ENCODE measurements around the gene KRTAP4-16.
"Not testable (repeated sequence)": the region's sequence is repeated elsewhere in the genome, so short reads cannot be mapped to it uniquely, and the experiment has no call there.

The KRTAP4-16 gene

DNA sequence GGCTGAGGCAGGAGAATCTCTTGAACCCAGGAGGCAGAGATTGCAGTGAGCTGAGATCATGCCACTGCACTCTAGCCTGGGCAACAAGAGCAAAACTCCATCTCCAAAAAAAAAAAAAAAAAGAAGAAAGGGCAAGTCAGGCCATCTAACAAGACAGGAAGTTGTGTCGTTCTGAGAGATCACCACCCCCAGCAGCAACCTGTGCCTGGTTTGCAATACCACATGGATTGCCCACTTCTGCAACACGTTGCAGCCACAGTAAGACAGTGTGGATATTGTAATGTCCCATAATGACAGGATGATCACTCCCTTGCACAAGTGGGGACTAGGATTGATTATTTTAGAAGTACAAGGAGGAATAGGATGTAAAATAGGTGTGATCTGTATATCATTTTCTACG lies 33.0 kb downstream of the KRTAP4-16 start:
- no peak for DNase-seq

DNA sequence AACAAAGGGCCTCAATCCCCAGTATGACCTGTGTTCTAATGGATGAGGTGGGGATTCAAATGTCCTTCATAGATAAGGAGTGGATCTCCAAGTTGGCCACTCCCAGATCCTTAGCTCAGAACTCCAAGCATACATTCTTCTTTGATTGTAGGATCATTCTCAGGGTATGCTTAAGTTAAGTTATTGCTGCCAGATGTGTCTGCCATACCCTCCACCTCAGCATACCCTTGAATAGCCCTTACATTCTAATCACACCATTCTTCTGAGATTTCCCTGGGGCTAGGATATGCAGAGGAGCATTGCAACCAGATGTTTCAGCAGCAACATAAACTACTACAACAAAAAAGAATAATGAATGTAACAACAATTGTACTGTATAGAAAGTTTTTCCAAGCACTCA lies 34.7 kb downstream of the KRTAP4-16 start:
- no peak for DNase-seq

DNA sequence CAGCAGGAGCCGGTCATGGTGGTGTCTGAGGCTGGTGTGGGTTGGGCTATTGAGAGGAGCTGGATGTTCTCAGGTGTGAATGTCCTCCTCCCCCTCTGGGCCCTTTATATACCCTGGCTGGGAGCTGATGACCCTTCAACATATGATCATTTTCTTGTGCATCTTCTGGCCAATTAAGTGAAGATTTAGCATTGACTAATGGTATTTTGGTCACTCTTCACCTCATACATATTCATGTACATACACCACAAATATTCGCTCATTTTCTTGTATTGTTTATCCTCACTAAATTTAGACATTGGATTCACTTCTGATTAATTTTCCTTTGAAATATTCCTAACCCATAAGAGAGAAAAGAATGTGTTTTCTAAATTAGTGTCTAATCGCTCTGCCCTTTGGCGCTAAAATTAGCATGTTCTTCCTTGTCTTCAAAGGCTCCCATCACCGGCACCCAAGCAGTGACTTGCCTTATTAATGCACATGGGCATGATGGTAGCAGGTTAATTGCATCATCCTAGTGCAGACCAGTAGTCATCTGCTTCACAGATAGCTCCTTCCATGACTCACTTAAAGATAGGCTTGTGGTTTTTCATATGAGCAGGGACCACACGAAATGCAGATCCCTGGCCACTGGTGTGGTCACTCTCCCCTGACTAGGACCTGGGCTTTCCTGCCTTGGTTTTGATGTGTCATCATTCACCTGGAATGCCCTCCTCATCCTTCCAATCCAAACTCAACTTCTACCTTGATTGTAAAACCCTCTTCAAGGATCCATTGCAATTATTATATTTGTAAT lies 36.0 kb downstream of the KRTAP4-16 start, which contains the start of gene KRTAP2-4:
Gene KRTAP2-4, minus strand, starts transcription at position 51 of the 796 bp plus-strand sequence. Its CDS starts 34 bp downstream, at position 17.
- no peak for DNase-seq

DNA sequence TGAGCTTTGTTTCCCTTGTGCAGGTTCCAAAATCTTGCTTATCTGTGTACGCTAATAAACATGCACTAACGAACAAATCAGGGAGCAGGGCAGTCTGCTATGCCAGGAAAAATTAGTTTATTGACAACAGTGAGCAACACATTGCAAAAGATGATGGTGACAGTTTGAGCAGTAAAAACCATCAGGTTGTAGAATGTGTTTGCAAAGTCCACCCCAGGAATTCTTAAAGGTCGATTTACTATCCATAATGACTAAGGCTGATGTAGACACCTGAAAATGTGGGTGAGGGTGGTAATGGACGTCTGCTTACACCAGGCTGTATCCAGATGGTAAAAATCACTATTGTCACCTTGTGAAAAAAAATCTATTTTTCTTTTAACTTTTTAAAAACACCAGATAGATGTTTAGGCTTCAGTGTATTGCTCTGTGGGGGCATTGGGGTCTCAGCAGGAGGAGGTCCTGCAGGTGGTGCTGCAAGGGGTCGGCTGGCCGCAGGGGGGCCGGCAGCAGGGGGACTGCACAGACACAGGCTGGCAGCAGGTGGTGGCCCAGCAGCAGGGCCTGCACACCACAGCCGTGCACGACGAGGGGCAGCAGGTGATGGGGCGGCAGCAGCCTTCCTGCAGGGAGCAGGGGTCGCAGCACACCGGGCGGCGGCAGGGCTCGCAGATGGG lies 36.9 kb downstream of the KRTAP4-16 start:
- DNase-seq: not testable (repeated sequence)

DNA sequence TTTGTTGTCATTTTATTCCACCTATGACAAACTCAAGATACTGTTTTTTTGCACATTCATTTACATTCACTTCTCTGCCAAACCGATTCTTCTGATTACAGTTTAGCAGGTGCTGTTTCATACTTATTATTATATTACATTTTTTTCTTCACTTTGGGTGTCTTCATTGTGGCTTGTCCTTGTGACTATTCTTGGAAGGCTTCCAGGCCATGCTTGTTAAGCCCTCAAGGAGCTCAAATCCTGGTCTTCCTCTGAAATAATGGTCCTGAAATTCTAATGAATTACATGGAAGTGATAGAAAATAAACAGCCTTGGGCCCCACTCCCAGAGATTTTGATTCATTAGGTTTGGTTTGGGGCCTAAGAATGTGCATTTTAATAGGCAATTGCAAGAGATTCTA lies 37.7 kb downstream of the KRTAP4-16 start:
- DNase-seq: no peak

DNA sequence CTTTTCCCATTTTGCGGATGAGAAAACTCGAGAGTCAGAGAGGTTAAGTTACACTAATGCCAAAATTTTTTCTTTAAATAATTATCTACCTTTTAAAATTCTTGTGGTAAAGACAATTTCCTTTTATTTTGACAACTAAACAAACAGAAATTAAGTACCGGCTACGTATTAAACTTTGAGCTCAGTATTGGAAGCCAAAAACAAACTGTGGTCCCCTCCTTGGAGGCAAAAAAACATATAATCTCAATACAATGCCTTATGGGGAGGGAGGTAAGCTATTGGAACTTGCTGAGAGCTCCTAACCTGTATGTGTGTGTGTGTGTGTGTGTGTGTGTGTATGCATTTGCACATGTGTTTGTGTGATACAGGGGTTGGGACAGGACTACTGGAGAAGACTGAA lies 38.6 kb downstream of the KRTAP4-16 start:
- no peak for DNase-seq

DNA sequence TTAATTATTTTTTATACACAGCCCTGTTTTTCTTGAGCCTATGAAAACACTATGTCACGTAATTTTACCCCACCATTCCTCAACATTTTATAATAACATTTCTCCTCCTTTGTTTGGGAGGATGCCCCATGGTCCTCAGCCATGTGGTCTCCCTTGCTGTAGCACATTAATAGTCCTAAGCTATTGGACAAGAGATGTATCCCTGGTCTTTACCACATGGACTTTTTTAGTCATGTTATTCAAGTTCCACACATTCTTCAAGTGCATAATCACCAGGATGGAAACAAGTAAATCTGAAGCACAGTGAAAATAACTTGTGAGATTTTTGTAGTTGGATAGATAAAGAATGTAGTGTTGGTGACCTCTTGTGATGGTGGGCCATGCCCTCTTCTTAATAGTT lies 40.0 kb downstream of the KRTAP4-16 start:
- no peak for DNase-seq

DNA sequence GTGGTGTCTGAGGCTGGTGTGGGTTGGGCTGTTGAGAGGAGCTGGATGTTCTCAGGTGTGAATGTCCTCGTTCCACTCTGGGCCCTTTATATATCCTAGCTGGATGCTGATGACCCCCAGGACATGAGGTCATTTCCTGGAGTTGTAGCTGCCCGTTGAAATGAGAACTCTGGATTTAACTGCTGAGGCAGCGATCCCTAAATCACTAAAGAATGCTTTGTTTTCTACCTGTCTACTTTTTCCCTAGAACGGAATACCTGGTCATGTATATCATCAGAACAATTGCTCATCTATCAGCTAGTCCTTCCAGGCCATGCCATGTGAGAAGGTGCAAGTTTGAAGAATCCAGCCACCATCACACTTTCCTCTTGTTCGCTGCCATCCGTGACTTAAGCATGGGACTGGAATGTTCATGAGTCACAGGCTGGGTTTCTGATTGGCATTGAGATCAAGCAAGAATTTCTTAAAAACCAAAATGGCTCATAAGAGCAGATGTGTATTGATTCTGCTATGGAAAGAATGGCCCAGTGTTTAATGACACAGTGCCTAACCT lies 41.9 kb downstream of the KRTAP4-16 start, which contains the start of gene KRTAP2-3:
Gene KRTAP2-3, minus strand, starts transcription at position 63 of the 553 bp plus-strand sequence. CDS start 64 bp downstream, outside the sequence.
- DNase-seq: no peak

DNA sequence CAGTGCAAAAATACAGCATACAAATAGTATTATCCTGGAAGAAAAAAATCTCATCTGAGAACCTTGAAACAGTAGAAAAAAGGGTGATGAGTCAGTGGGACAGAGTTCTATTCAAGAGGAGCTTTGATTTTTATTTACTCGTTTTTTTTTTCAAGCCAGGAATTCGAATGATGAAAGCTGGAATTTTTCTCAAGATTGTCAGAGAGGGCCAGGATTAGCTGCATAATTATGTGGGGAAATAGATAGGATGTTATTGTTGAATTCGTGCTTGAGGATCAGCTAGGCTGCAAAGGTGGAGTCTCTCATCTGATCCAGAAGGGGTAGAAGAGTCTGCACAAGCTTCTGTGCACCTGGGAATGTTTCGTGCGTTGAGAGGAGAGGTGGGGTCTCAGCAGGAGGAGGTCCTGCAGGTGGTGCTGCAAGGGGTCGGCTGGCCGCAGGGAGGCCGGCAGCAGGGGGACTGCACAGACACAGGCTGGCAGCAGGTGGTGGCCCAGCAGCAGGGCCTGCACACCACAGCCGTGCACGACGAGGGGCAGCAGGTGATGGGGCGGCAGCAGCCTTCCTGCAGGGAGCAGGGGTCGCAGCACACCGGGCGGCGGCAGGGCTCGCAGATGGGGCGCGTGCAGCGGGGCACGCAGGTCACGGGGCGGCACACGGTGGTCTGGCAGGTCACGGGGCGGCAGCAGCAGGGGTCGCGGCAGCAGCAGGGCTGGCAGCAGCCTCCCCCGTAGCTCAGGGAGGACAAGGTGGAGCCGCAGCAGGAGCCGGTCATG lies 42.5 kb downstream of the KRTAP4-16 start:
- not testable (repeated sequence) for DNase-seq

DNA sequence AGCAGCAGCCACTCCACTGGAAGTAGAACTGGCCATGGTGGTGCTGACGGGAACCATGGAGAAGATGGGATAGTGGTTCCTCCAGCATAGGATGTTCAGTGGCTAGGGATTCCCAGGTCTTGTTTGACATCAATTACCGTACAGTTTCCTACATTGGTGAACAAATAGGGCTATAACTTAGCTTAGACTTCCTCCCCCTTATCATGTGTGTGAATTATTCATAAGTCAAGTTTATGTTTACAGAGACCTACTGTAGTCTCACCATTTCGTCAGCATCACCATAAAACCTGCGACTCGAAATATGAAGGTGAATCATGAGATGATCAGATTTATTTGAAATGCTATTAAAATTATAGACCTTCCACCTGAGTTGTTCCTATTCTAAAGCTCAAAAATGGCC lies 43.3 kb downstream of the KRTAP4-16 start:
- DNase-seq: no peak

DNA sequence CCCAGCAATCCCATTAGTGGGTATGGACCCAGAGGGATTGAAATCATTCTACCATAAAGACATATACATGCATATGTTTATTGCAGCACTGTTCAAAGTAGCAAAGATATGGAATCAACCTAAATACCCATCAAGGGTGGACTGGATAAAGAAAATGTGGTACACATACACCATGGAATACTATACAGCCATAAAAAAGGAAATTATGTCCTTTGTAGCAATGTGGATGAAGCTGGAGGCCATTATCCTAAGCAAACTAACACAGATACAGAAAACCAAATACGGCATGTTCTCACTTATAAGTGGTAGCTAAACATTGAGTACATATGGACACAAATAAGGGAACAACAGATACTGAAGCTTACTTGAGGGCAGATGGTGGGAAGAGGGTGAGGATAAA lies 44.5 kb downstream of the KRTAP4-16 start:
- DNase-seq: no peak

DNA sequence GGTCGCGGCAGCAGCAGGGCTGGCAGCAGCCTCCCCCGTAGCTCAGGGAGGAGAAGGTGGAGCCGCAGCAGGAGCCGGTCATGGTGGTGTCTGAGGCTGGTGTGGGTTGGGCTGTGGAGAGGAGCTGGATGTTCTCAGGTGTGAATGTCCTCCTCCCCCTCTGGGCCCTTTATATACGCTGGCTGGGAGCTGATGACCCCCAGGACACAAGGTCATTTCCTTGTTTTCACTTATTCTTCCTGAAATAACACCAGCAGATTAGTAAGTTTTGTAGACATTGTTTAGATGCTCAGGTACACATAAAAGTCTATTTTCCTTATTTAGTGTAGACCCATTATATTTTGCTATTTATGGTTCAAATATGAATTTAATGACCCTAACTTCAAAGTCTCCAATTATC lies 46.9 kb downstream of the KRTAP4-16 start, which contains the start of gene KRTAP2-2:
Gene KRTAP2-2, minus strand, starts transcription at position 101 of the 400 bp plus-strand sequence. Its CDS starts 19 bp downstream, at position 82.
- DNase-seq: not testable (repeated sequence)

DNA sequence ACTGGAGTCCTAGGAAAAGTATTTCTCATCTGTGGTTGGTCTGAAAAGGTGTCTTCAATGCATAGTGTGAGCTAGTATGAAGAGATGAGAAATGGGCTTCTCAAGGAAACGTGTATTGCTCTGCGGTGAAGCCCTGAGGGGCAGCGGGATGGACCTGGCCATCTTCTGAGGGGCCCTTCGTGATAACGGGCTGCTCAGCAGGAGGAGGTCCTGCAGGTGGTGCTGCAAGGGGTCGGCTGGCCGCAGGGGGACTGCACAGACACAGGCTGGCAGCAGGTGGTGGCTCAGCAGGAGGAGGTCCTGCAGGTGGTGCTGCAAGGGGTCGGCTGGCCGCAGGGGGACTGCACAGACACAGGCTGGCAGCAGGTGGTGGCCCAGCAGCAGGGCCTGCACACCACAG lies 47.5 kb downstream of the KRTAP4-16 start:
- DNase-seq: not testable (repeated sequence)

DNA sequence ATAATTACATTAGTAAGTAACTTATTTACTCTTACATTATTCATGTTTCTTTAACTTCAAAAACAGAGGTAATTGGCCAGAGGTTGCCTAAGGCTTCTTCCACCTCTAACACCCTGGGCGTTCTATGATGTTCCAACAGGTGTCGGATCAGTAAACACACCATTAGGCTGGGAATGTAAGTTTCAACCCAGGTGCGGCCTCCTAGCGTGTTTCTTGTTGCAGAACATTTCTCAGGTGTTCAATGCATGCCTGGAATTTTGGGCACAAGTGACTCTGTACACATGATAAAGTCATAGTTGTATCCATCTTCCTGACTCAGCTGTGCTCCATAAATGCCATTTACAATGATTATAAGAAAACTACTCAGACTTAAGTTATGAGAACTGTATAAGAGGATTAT lies 48.0 kb downstream of the KRTAP4-16 start:
- DNase-seq: no peak

DNA sequence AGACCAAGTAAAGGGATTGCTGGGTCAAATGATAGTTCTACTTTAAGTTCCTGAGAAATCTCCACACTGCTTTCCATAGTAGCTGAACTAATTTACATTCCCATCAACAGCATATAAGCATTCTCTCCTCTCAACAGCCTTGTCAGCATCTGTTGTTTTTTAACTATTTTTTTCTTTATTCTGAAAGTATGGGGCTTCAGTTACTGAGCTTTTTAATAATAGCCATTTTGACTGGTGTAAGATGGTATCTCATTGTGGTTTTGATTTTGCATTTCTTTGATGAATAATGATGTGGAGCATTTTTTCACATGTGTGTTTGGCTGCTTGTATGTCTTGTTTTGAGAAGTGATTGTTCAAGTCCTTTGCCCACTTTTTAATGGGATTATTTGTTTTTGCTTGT lies 49.4 kb downstream of the KRTAP4-16 start:
- DNase-seq: no peak
